T-helper 1 cell treated with Interleukin-12 subunit alpha and Interleukin-12 subunit beta and Interleukin-4 antibody, amounts not matched to agents 30 ng/mL and 1 ng/mL, for 36 hours (primary cell): Measurements from ENCODE around the gene XPO1. TPM values are rescaled to one million over a fixed set of nuclear protein-coding genes. Genes with fewer than 3 reads are reported as not detected.
"Not testable (repeated sequence)": the region's sequence is repeated elsewhere in the genome, so short reads cannot be mapped to it uniquely, and the experiment has no call there.

ENCODE experiments used
- intact Hi-C: fragments of 100-400 bp; cut with micrococcal nuclease; formaldehyde crosslinking; loops from one replicate; pipeline ENCODE4 v1.15.1; 2024
- total RNA-seq: library from RNA; stranded (reverse); gene quantifications from 2 replicates; pipeline ENCODE4 v1.2.3, GENCODE V29; 2022

XPO1 gene
- total RNA-seq, 1 donor from 2014 or later = 191 TPM

- intact Hi-C loops = no loop called here
Measured at GRCh38 chr2:61535449-61535848, 2.7 kb downstream of the XPO1 start.

- intact Hi-C loops = no loop called here
Measured at GRCh38 chr2:61534926-61535325, 3.2 kb downstream of the XPO1 start.

- intact Hi-C loops = no loop called here
Measured at GRCh38 chr2:61530749-61531148, 7.4 kb downstream of the XPO1 start.

GRCh38 chr2:61529944-61530735 lies 8.0 kb downstream of the XPO1 start:
- intact Hi-C loops = no loop called here

GRCh38 chr2:61520261-61520660 lies 17.9 kb downstream of the XPO1 start:
- intact Hi-C loops = no loop called here

GRCh38 chr2:61512768-61513398 lies 25.3 kb downstream of the XPO1 start:
- intact Hi-C loops = no loop called here

- intact Hi-C loops = no loop called here
Measured at GRCh38 chr2:61510674-61511671, 27.2 kb downstream of the XPO1 start.

- intact Hi-C loops = no loop called here
Measured at GRCh38 chr2:61504949-61505348, 33.2 kb downstream of the XPO1 start.

- intact Hi-C loops = no loop called here
Measured at GRCh38 chr2:61499060-61499459, 39.1 kb downstream of the XPO1 start.

GRCh38 chr2:61493523-61493942 lies 44.6 kb downstream of the XPO1 start:
- intact Hi-C loops = no loop called here

GRCh38 chr2:61492476-61492875 lies 45.7 kb downstream of the XPO1 start:
- intact Hi-C loops = no loop called here

GRCh38 chr2:61485281-61485680 lies 52.9 kb downstream of the XPO1 start:
- intact Hi-C loops = no loop called here

- intact Hi-C loops = no loop called here
Measured at GRCh38 chr2:61478086-61478485, 60.1 kb downstream of the XPO1 start.

GRCh38 chr2:61476929-61477589 lies 61.1 kb downstream of the XPO1 start:
- intact Hi-C loops = not testable (repeated sequence)

- intact Hi-C loops = loop anchor here (1.0 to 2.0 kb wide), 14 partner anchors 46 to 1233 kb away; partner anchors contain the start of genes CCT4, EHBP1, FAM161A and PEX13
Measured at GRCh38 chr2:61471905-61472805, 66.0 kb downstream of the XPO1 start.

GRCh38 chr2:61470965-61471904 lies 66.9 kb downstream of the XPO1 start, which contains the start of gene USP34:
TSS of gene USP34 (minus strand) at chr2:61471087. CDS start at chr2:61470692, 395 bp downstream.
- intact Hi-C loops = loop anchor here (1.0 to 2.0 kb wide), 16 partner anchors 45 to 1234 kb away; partner anchors contain the start of genes CCT4, EHBP1, FAM161A and PAPOLG

GRCh38 chr2:61470122-61470951 lies 67.8 kb downstream of the XPO1 start:
- intact Hi-C loops = loop anchor here (1.0 to 2.0 kb wide), 6 partner anchors 293 to 728 kb away; partner anchors contain the start of genes CCT4, PAPOLG and REL
